Esophagus (tissue), 2 donors: ENCODE data around the gene PTGDS. TPM values are rescaled to one million over a fixed set of nuclear protein-coding genes. Genes with fewer than 3 reads are reported as not detected.

Source experiments
- H3K27ac ChIP-seq, 2 donors: one replicate each; pipeline ENCODE4 v1.5.1; 2013; ENCODE audit warnings: low read depth in 2 of 2, mild to moderate bottlenecking in 2 of 2, inconsistent platforms in 1 of 2, low read length in 1 of 2, moderate library complexity in 1 of 2
- H3K27me3 ChIP-seq, 2 donors: one replicate each; pipeline ENCODE4 v1.6.1; 2013; ENCODE audit warnings: low read length in 2 of 2, control low read depth in 1 of 2, mild to moderate bottlenecking in 1 of 2; ENCODE audit not compliant: insufficient read depth in 2 of 2, control insufficient read depth in 1 of 2
- H3K36me3 ChIP-seq, 2 donors: one replicate each; pipeline ENCODE4 v1.6.1; 2013; ENCODE audit warnings: low read length in 1 of 2; ENCODE audit not compliant: control insufficient read depth in 2 of 2, insufficient read depth in 2 of 2
- H3K4me1 ChIP-seq, 2 donors: one replicate each; pipeline ENCODE4 v1.6.1; 2013; ENCODE audit warnings: low read length in 1 of 2; ENCODE audit not compliant: control insufficient read depth in 2 of 2, insufficient read depth in 2 of 2
- H3K4me3 ChIP-seq, 2 donors: one replicate each; pipeline ENCODE4 v1.5.1; 2013; ENCODE audit warnings: low read length in 2 of 2, mild to moderate bottlenecking in 2 of 2, low read depth in 1 of 2, moderate library complexity in 1 of 2
- H3K9me3 ChIP-seq, 2 donors: one replicate each; pipeline ENCODE4 v1.6.1; 2013; ENCODE audit warnings: mild to moderate bottlenecking in 2 of 2, low read depth in 1 of 2, low read length in 1 of 2, moderate library complexity in 1 of 2; ENCODE audit not compliant: control insufficient read depth in 2 of 2, insufficient read depth in 1 of 2
- WGBS, 2 donors: extraction: QIAGEN DNeasy Blood & Tissue Kit; methylation state at CpG; one replicate each; pipeline ENCODE4 v1.1.7; 2013; 5-methylcytosine and 5-hydroxymethylcytosine counted together
- polyA plus RNA-seq, 2 donors: library from polyadenylated mRNA; stranded (reverse); fragments of 200-250 nt; gene quantifications; one replicate each; pipeline ENCODE4 v1.2.3, GENCODE V29; 2013
- donor health status: healthy with polysubstance abuse.
- donor health status: Bipolar disorder and iron deficiency.

PTGDS gene
- polyA plus RNA-seq, 2 donors, result 18.4 to 42.3 TPM

DNA sequence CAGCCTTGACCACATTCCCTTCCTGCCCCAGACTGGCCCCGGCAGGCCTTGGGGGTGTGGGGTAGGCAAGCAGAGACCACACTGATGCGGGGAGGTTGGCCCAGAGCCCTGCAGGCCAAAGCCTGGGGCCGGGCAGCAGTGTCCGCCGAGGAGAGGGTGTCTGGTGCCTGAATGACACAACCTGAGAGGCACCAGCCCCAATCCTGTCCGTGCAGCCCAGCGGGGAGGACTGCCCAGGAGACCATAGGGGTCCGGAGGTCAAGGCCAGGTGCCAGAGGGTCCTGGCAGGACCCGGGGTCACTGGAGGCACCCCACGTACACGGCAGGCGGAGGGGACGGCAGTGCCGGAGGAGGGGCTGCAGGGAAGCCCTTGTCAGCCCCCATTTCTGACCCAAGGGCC is 5.6 kb upstream of the PTGDS start:
- whole genome bisulfite sequencing, 2 donors, result 78 to 82% methylated on average over 14 of the region's 14 CpGs
- no peaks in the 10 kb centered on the region for H3K9me3 ChIP-seq
- peaks cover 7 to 12% of the 10 kb centered on the region in 2 donors for H3K4me1 ChIP-seq
- no peaks in the 10 kb centered on the region for H3K36me3 ChIP-seq
- no peaks in the 10 kb centered on the region for H3K27me3 ChIP-seq
- no peak overlapping the region for H3K27ac ChIP-seq
- no peak overlapping the region for H3K4me3 ChIP-seq

- WGBS, 2 donors, result 76 to 82% methylated on average over 9 to 11 of the region's 11 CpGs
- no peak overlapping the region for H3K4me3 ChIP-seq
- H3K4me1 ChIP-seq, result peaks cover 7 to 12% of the 10 kb centered on the region in 2 donors
- no peaks in the 10 kb centered on the region for H3K9me3 ChIP-seq
- no peak overlapping the region for H3K27ac ChIP-seq
- no peaks in the 10 kb centered on the region for H3K27me3 ChIP-seq
- no peaks in the 10 kb centered on the region for H3K36me3 ChIP-seq
These were observed 5.0 kb upstream of the PTGDS start for GRCh38 chr9:136972335-136972734.

- H3K4me1 ChIP-seq, result peaks cover 7 to 12% of the 10 kb centered on the region in 2 donors
- no peaks in the 10 kb centered on the region for H3K36me3 ChIP-seq
- H3K9me3 ChIP-seq, result no peaks in the 10 kb centered on the region
- H3K27me3 ChIP-seq, result no peaks in the 10 kb centered on the region
- H3K4me3 ChIP-seq, result no peak overlapping the region
- WGBS, 2 donors, result 53 to 57% methylated on average over 13 of the region's 13 CpGs
- H3K27ac ChIP-seq, result no peak overlapping the region
These were observed 4.6 kb upstream of the PTGDS start for GRCh38 chr9:136972743-136973142.

DNA sequence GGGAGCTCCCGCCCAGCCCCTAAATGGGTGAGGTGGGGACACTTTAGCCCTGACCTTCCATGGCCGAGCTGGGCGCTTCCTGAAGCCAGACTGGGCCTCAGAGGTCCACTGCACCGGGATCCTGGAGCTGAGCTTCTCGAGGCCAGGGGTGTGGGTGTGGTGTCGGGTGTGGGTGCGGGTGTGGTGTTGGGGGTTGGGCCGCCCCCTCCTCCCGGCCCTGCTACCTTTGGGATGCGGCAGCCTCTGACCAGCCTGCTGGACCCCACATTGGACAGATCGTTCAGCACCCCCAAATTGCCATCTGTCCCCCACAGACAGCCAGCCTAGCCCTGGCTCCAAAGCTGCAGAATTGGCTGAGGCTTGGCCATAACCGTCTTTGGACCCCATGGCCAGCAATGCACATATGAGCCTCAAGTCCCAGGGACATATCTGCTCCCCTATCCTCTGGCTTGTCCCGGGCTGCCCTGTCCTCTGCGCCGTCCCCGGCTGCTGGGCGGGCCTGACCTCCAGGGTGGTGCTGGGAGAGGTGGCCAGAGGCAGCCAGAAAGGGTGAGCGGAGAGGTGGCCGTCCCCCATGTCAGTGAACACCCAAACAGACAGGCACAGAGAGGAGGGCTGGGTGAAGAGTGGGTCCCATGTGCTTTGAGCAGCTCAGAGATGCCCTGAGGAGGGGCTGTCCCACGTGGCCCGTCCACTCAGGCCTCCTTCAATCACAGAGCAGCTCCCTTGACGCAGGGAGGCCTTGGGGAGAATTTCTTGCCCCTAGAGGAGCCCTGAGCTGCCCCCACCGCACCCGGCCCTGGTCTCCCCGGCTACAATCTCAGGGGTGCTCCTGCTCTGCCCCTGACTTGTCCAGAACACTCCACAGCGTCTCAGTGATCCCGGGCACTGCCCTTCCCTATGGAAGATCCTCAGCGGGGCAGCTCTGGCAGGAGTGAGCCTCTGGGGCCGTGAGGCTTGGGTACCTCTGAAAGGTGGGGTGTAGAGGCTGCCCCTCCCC is 3.4 kb upstream of the PTGDS start:
- Histone ChIP-seq H3K36me3 (no peaks in the 10 kb centered on the region), H3K27ac (peak overlapping the region in 1 of 2 donors; percentile 18), H3K4me1 (peaks cover 7 to 12% of the 10 kb centered on the region in 2 donors), H3K9me3 (no peaks in the 10 kb centered on the region), H3K27me3 (no peaks in the 10 kb centered on the region), H3K4me3 (no peak overlapping the region)
- WGBS, 2 donors, result 82 to 83% methylated on average over 29 of the region's 29 CpGs

DNA sequence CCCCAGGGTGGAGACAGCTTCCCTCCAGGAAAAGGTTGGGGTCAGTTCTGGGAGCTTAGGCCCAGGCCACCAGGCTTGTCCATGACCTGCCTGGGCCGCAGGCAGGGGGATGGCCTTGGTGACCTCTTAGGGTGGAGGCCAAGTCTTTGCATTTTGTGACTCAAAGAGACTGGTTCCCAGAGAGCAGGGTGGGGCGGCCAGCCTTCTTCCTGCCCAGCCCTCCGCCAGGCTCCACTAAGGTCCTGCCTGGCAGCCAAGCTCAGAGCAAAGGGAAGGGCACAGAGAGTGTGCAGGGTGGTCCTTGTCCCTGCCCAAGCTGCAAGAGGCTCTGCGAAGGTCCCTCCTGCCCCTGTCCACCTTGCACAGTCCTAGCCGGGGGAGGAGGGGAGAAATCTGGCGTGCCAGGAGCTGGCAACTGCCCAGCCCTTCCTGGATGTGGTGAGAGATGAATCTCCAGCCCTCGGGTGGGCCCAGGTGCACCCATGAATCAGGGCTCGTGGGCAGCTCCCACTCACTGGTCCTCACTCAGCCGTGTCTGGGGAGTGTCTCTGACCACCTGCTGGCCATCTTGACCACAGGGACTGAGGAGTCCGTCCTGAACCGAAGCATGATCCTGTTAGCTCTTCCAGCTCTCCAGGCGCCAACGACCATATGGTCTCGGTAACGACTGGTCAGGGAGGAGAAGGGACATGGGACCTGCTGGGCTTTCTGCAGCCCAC is 2.3 kb upstream of the PTGDS start:
- Histone ChIP-seq H3K27me3 (no peaks in the 10 kb centered on the region), H3K9me3 (no peaks in the 10 kb centered on the region), H3K4me1 (peaks cover 7 to 12% of the 10 kb centered on the region in 2 donors), H3K4me3 (no peak overlapping the region), H3K27ac (peak overlapping the region; percentile 50 to 73), H3K36me3 (no peaks in the 10 kb centered on the region)
- 50 to 56% methylated on average over 15 of the region's 15 CpGs for WGBS, 2 donors

GRCh38 chr9:136975644-136976043 is 1.7 kb upstream of the PTGDS start:
- no peaks in the 10 kb centered on the region for H3K27me3 ChIP-seq
- WGBS, 2 donors, result 46 to 52% methylated on average over 11 to 14 of the region's 14 CpGs

DNA sequence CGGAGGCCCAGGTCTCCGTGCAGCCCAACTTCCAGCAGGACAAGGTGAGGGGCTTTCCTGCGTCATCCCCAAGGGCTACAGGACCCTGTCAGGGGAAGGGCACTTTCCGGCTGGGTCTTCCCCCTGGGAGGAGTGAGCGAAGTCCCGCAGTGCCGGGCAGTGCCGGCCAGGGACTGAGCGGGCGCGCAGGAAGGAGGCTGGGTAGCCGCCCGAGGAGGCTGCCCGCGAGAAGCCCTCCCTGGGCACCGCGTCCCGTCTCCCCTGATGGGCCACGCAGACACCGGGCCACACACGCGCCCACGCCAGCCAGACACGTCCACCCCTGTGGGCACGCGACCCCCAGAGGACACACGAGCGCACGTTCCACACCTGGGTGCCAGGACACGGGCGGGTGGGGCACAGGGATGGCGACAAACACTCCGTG is 357 bp downstream of the PTGDS start:
- Histone ChIP-seq H3K27me3 (no peaks in the 10 kb centered on the region), H3K9me3 (no peaks in the 10 kb centered on the region), H3K4me1 (peaks cover 7 to 14% of the 10 kb centered on the region in 2 donors), H3K36me3 (no peaks in the 10 kb centered on the region), H3K4me3 (peak overlapping the region; percentile 19 to 46), H3K27ac (peak overlapping the region in 1 of 2 donors; percentile 58)
- WGBS, 2 donors, result 21 to 22% methylated on average over 21 to 33 of the region's 33 CpGs

More at GRCh38 chr9:136975644-136976043, 1.7 kb upstream of the PTGDS start:
- H3K27ac ChIP-seq, result peak overlapping the region in 1 of 2 donors; percentile 73
- H3K9me3 ChIP-seq, result no peaks in the 10 kb centered on the region
- H3K4me1 ChIP-seq, result peaks cover 7 to 12% of the 10 kb centered on the region in 2 donors
- H3K36me3 ChIP-seq, result no peaks in the 10 kb centered on the region
- no peak overlapping the region for H3K4me3 ChIP-seq

GRCh38 chr9:136978073-136978864 is 965 bp downstream of the PTGDS start:
- peak overlapping the region in 1 of 2 donors; percentile 11 for H3K27ac ChIP-seq
- WGBS, 2 donors, result 5 to 7% methylated on average over 41 to 78 of the region's 78 CpGs
- H3K27me3 ChIP-seq, result no peaks in the 10 kb centered on the region
- peaks cover 6 to 14% of the 10 kb centered on the region in 2 donors for H3K4me1 ChIP-seq
- no peaks in the 10 kb centered on the region for H3K9me3 ChIP-seq
- no peaks in the 10 kb centered on the region for H3K36me3 ChIP-seq
- H3K4me3 ChIP-seq, result peak overlapping the region; percentile 19 to 46
